HUES6 (cell line): ENCODE results near the gene C10orf120.

Source experiments
- H3K27ac ChIP-seq: 2 replicates; pipeline ENCODE4 v1.7.0; 2013; ENCODE audit warnings: low read depth, mild to moderate bottlenecking, low read length, inconsistent platforms
- H3K27me3 ChIP-seq: 2 replicates; pipeline ENCODE4 v1.6.1; 2013; ENCODE audit warnings: low read length; ENCODE audit not compliant: control insufficient read depth, insufficient read depth
- H3K36me3 ChIP-seq: 2 replicates; pipeline ENCODE4 v1.6.1; 2013; ENCODE audit warnings: low read length; ENCODE audit not compliant: control insufficient read depth, insufficient read depth
- H3K4me1 ChIP-seq: 2 replicates; pipeline ENCODE4 v1.6.1; 2013; ENCODE audit warnings: low read length; ENCODE audit not compliant: control insufficient read depth, insufficient read depth
- H3K4me3 ChIP-seq: 2 replicates; pipeline ENCODE4 v1.5.1; 2013; ENCODE audit warnings: low read depth, low read length
- H3K9ac ChIP-seq: one replicate; pipeline ENCODE4 v1.6.1; 2013; ENCODE audit warnings: mild to moderate bottlenecking, low read length
- H3K9me3 ChIP-seq: 2 replicates; pipeline ENCODE4 v1.6.1; 2013; ENCODE audit warnings: low read depth, low read length; ENCODE audit not compliant: control insufficient read depth, insufficient read depth

Gene C10orf120

DNA sequence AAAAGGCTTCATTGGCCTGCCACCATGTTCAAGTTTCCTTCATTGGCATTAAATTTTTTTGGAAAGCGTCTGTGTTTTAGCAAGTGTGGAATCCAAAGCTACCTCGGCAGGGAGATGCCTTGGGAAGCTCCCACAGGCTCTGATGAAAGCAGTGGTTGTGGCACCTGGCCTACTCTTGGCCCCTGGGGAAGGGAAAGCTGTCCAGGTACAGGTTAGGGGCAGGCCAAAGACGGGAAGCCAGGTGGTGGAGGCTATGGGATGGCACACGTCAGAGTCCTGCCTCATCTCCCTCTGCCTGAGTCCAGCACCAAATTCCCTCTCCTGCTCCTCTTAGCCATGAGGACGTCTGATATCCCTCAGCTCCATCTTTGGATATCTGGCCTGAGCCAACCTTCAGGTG is 49.7 kb downstream of the C10orf120 start:
- H3K27me3 ChIP-seq, result peaks cover 5% of the 10 kb centered on the region; the same call in 1 of the 2 replicates
- H3K27ac ChIP-seq, result no peak overlapping the region
- H3K9me3 ChIP-seq, result no peaks in the 10 kb centered on the region
- no peak overlapping the region for H3K9ac ChIP-seq
- no peaks in the 10 kb centered on the region for H3K4me1 ChIP-seq
- no peak overlapping the region for H3K4me3 ChIP-seq
- no peaks in the 10 kb centered on the region for H3K36me3 ChIP-seq

- peaks cover 5% of the 10 kb centered on the region; the same call in 1 of the 2 replicates for H3K27me3 ChIP-seq
- H3K27ac ChIP-seq, result no peak overlapping the region
- no peak overlapping the region for H3K9ac ChIP-seq
- H3K4me3 ChIP-seq, result no peak overlapping the region
- H3K4me1 ChIP-seq, result no peaks in the 10 kb centered on the region
- H3K36me3 ChIP-seq, result no peaks in the 10 kb centered on the region
- no peaks in the 10 kb centered on the region for H3K9me3 ChIP-seq
Measured at GRCh38 chr10:122648599-122649428, 50.8 kb downstream of the C10orf120 start.
